Measurements from ENCODE around the gene GMDS. TPM values are rescaled to one million over a fixed set of nuclear protein-coding genes. Genes with fewer than 3 reads are reported as not detected.

The GMDS gene
- total and polyA plus RNA-seq, 2 of the 4 experiments (the other 2 are of a cell fraction): 7.3 to 21.9 TPM

GRCh38 chr6:1778686-1779235 is 466.6 kb downstream of the GMDS start:
- no peaks in the 10 kb centered on the region for H4K20me1 ChIP-seq (ENCODE audit: insufficient read depth, low read length)
- H2AK5ac ChIP-seq (ENCODE audit: low read depth, low read length): no peak overlapping the region
- H3K79me1 ChIP-seq (ENCODE audit: low read depth in 1 of 2, low read length in 2 of 2): no peaks in the 10 kb centered on the region
- H3K9ac ChIP-seq (ENCODE audit: low read depth, low read length): no peak overlapping the region
- no peak overlapping the region for H2BK5ac ChIP-seq (ENCODE audit: low read depth, low read length, poor library complexity, severe bottlenecking)
- H3K23ac ChIP-seq (ENCODE audit: low read depth, low read length): no peak overlapping the region
- H3K18ac ChIP-seq (ENCODE audit: low read depth, low read length): no peak overlapping the region
- no peak overlapping the region for H2BK120ac ChIP-seq (ENCODE audit: low read depth, low read length)
- peaks cover 5% of the 10 kb centered on the region for H3K4me1 ChIP-seq (ENCODE audit: control insufficient read depth, insufficient read depth, low read length)
- no peak for TF ChIP-seq MAFK (IDR thresholded peaks at IDR 0.05; ENCODE audit: low read depth, low read length)
- TF ChIP-seq CHD1 (IDR thresholded peaks at IDR 0.05; ENCODE audit: low read depth, low read length): no peak
- TF ChIP-seq, protein P1, sequence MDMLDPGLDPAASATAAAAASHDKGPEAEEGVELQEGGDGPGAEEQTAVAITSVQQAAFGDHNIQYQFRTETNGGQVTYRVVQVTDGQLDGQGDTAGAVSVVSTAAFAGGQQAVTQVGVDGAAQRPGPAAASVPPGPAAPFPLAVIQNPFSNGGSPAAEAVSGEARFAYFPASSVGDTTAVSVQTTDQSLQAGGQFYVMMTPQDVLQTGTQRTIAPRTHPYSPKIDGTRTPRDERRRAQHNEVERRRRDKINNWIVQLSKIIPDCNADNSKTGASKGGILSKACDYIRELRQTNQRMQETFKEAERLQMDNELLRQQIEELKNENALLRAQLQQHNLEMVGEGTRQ (IDR thresholded peaks at IDR 0.05; ENCODE audit: low read depth, low read length): no peak
- TF ChIP-seq MXI1 (IDR thresholded peaks at IDR 0.05; ENCODE audit: borderline replicate concordance, low read depth, low read length): no peak
- no peak for DNase-seq
- H3K14ac ChIP-seq (replicated peaks; ENCODE audit: low read depth, low read length): no peak overlapping the region
- ATAC-seq (ENCODE audit: low read depth): no peak
- H3K4me2 ChIP-seq (ENCODE audit: low read depth, low read length): no peak overlapping the region
- no peak overlapping the region for H3K27ac ChIP-seq (ENCODE audit: insufficient read depth, low read length)
- intact Hi-C loops (cut with micrococcal nuclease): no loop called here
- CTCF ChIA-PET: no interaction called here
- POLR2A ChIA-PET (ENCODE audit: unreplicated experiment): no interaction called here
- H4K91ac ChIP-seq (ENCODE audit: insufficient read depth, low read depth, low read length): no peak overlapping the region
- dilution Hi-C loops (cut with HindIII; ENCODE audit: low sequenced_read_pairs, unreplicated experiment): no loop called here
- no peak overlapping the region for H2BK20ac ChIP-seq (ENCODE audit: low read depth, low read length)
- no peak overlapping the region for H4K8ac ChIP-seq (ENCODE audit: low read depth in 2 of 2, low read length in 2 of 2)
- H3K9me3 ChIP-seq (ENCODE audit: control insufficient read depth, insufficient read depth, low read length): no peaks in the 10 kb centered on the region
- H2AK9ac ChIP-seq (replicated peaks; ENCODE audit: low read depth, low read length, poor library complexity): no peak overlapping the region
- no peak overlapping the region for H3K56ac ChIP-seq (ENCODE audit: extremely low read depth, insufficient read depth, low read length)
- H3K4me3 ChIP-seq (ENCODE audit: insufficient read depth, low read depth, low read length): no peak overlapping the region
- H4K5ac ChIP-seq (ENCODE audit: low read depth, low read length): no peak overlapping the region
- no peak overlapping the region for H2AFZ ChIP-seq (replicated peaks; ENCODE audit: low read length, poor library complexity)
- in situ Hi-C loops (cut with MboI; ENCODE audit: low sequenced_read_pairs): no loop called here
- peaks cover 5% of the 10 kb centered on the region for H3K9me1 ChIP-seq (ENCODE audit: insufficient read depth, low read length)
- no peaks in the 10 kb centered on the region for H3K27me3 ChIP-seq (ENCODE audit: control insufficient read depth, insufficient read depth, low read length)
- no peaks in the 10 kb centered on the region for H3K36me3 ChIP-seq (ENCODE audit: control insufficient read depth, insufficient read depth, low read length)
- H2BK15ac ChIP-seq (ENCODE audit: low read depth, low read length): no peak overlapping the region
- H3K4ac ChIP-seq (ENCODE audit: low read depth, low read length): no peak overlapping the region
- WGBS, 2 experiments (ENCODE audit: extremely low coverage in 2 of 2, insufficient read length in 1 of 2): 77% methylated on average over 5 of the region's 10 CpGs; no CpG with 5 or more reads in 1 of the 2 experiments
- BruUV-seq (replicated peaks): no TSS peak
